Type B pancreatic cell (in vitro differentiated cells): ENCODE data around the gene COL6A1. TPM values are rescaled to one million over a fixed set of nuclear protein-coding genes. Genes with fewer than 3 reads are reported as not detected.

ENCODE experiments used
- DNase-seq: peaks from one replicate; pipeline ENCODE4 v3.0.0; 2021; ENCODE audit warnings: mixed read lengths; ENCODE audit not compliant: unreplicated experiment; ENCODE audit errors: extremely low spot score
- H3K27ac Mint-ChIP-seq: 2 replicates; pipeline ENCODE4 v1.8.0; 2021; ENCODE audit warnings: mild to moderate bottlenecking, mixed read lengths
- H3K27me3 Mint-ChIP-seq: 2 replicates; pipeline ENCODE4 v1.8.0; 2021; ENCODE audit warnings: mixed read lengths
- H3K36me3 Mint-ChIP-seq: 2 replicates; pipeline ENCODE4 v1.8.0; 2021; ENCODE audit warnings: mixed read lengths
- H3K4me1 Mint-ChIP-seq: one replicate; pipeline ENCODE4 v1.8.0; 2021; ENCODE audit warnings: mixed read lengths; ENCODE audit not compliant: unreplicated experiment
- H3K4me3 Mint-ChIP-seq: 2 replicates; pipeline ENCODE4 v1.8.0; 2021; ENCODE audit warnings: mild to moderate bottlenecking, mixed read lengths
- H3K9me3 Mint-ChIP-seq: 2 replicates; pipeline ENCODE4 v1.8.0; 2021; ENCODE audit warnings: mixed read lengths
- total RNA-seq: library from RNA; stranded (reverse); gene quantifications from 2 replicates; pipeline ENCODE4 v1.2.1, GENCODE V29; 2021; ENCODE audit warnings: low replicate concordance
- TF ChIP-seq, protein P1 (sequence below): fragments of 200-600 bp; sonication (generic); conservative IDR thresholded peaks from 2 replicates; pipeline ENCODE4 v1.5.0; 2021; ENCODE audit warnings: antibody characterized with exemption, mild to moderate bottlenecking

The COL6A1 gene
- total RNA-seq, 1 donor from 2014 or later, result 167 TPM

DNA sequence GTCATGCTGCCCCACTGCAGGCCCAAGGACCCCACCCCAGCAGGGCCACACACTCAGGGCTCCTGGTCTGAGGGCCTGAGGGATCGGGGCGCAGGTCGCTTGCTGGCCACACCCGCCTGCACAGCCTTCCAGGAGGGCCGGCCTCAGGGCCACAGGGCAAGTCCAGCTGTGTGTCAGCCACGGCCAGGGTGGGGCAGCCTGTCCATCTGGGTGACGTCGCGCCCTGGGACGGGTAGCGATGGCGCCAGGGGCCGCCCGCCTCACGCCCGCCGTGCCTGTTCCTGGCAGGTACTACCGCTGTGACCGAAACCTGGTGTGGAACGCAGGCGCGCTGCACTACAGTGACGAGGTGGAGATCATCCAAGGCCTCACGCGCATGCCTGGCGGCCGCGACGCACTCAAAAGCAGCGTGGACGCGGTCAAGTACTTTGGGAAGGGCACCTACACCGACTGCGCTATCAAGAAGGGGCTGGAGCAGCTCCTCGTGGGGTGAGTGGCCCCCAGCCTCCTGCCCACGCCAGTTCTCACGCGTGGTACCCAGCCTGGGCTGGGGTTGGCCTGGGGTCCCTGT is 2.5 kb downstream of the COL6A1 start:
- DNase-seq, result no peak
- no peak overlapping the region for H3K4me3 Mint-ChIP-seq
- H3K27me3 Mint-ChIP-seq, result peaks cover 8% of the 10 kb centered on the region
- no peaks in the 10 kb centered on the region for H3K9me3 Mint-ChIP-seq
- TF ChIP-seq, protein P1, sequence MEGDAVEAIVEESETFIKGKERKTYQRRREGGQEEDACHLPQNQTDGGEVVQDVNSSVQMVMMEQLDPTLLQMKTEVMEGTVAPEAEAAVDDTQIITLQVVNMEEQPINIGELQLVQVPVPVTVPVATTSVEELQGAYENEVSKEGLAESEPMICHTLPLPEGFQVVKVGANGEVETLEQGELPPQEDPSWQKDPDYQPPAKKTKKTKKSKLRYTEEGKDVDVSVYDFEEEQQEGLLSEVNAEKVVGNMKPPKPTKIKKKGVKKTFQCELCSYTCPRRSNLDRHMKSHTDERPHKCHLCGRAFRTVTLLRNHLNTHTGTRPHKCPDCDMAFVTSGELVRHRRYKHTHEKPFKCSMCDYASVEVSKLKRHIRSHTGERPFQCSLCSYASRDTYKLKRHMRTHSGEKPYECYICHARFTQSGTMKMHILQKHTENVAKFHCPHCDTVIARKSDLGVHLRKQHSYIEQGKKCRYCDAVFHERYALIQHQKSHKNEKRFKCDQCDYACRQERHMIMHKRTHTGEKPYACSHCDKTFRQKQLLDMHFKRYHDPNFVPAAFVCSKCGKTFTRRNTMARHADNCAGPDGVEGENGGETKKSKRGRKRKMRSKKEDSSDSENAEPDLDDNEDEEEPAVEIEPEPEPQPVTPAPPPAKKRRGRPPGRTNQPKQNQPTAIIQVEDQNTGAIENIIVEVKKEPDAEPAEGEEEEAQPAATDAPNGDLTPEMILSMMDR, result no peak
- H3K4me1 Mint-ChIP-seq, result no peaks in the 10 kb centered on the region
- H3K36me3 Mint-ChIP-seq, result peaks cover 10% of the 10 kb centered on the region
- H3K27ac Mint-ChIP-seq, result no peak overlapping the region

DNA sequence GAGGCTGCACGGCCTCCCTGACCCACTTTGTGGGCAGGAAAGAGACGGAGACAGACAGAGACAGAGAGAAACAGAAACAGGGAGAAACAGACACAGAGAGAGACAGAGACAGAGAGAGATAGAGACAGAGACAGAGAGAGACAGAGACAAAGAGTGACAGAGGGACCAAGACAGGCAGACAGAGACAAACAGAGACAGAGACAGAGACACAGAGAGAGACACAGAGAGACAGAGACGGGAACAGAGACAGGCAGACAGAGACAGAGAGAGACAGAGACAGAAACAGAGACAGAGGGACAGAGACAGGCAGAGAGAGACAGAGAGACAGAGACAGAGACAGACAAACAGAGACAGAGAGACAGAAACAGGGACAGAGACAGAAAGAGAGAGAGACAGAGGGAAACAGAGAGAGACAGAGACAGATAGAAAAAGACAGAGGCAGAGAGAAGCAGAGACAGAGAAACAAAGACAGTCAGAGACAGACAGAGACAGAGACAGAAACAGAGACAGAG is 3.1 kb downstream of the COL6A1 start:
- peaks cover 5% of the 10 kb centered on the region for H3K27me3 Mint-ChIP-seq
- peak overlapping the region; percentile 77 for H3K4me3 Mint-ChIP-seq
- no peak for DNase-seq
- no peaks in the 10 kb centered on the region for H3K4me1 Mint-ChIP-seq
- TF ChIP-seq, protein P1, result no peak
- peaks cover 10% of the 10 kb centered on the region for H3K36me3 Mint-ChIP-seq
- H3K27ac Mint-ChIP-seq, result peak overlapping the region; percentile 54
- H3K9me3 Mint-ChIP-seq, result no peaks in the 10 kb centered on the region

DNA sequence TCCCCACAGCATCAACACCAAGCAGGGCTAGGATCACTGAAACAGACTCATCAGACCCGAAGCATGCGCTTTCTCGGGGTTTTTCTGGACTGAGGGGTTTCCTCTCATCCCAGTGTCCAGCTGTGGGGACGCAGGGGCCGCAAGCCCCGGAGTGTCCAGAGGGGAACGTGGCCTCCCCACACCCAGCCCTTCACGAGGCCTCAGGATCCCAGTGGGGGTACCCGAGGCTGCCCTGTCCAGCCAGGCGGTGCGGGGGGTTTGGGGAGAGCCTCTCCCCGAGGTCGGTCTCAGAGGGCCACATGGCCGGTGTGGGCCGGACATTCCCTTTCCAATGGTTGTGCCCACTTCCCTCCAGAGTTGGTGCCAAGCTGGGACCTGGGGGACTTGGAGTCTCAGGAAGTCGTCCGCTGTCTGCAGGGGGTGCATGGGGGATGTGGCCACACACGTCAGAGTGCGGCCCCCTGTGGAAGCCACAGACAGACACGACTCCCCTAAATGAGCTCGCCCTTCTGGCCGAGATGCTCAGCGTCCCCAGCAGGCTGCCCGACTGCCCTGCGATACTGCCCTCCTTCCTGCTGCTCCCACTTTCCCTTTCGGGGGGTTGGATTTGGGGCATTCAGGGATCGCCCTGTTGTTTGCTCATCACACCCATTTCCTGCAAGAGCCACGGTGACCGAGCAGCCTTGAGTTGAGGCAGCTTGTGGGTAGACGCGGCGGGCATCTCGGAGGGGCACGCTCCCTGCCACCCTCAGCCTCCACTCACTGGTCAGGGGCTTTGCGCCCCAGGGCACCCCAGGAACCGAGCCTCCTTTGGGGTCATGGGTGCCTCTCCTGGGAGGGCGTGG is 4.1 kb downstream of the COL6A1 start:
- Mint-ChIP-seq H3K27me3 (peaks cover 4% of the 10 kb centered on the region), H3K4me1 (no peaks in the 10 kb centered on the region), H3K27ac (no peak overlapping the region), H3K36me3 (peaks cover 10% of the 10 kb centered on the region), H3K4me3 (peak overlapping the region; percentile 77), H3K9me3 (no peaks in the 10 kb centered on the region)
- DNase-seq, result no peak
- TF ChIP-seq, protein P1, result no peak

DNA sequence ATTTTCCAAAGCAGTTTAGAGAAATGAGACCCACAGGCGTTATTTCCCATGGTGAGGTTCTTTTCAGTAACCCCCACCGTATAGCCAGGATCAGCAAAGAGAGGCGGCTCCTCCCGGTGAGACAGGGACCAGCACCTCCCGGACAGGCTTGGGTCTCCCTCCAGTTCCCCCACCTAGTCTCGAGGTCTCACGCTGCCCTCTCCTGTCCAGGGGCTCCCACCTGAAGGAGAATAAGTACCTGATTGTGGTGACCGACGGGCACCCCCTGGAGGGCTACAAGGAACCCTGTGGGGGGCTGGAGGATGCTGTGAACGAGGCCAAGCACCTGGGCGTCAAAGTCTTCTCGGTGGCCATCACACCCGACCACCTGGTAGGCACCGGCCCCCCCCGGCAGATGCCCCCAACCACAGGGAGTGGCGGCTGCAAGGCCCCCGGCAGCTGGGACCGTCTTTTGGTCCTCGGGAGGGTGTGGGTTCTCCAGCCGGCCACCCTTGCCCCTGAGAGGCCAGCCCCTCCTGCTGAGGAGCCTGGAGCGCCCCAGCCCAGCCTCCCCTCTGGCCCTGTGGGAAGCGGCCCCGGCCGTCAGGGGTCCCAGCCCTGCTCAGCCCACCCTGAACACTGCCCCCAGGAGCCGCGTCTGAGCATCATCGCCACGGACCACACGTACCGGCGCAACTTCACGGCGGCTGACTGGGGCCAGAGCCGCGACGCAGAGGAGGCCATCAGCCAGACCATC is 4.9 kb downstream of the COL6A1 start:
- no peak overlapping the region for H3K4me3 Mint-ChIP-seq
- DNase-seq, result no peak
- H3K27me3 Mint-ChIP-seq, result peaks cover 4% of the 10 kb centered on the region
- H3K9me3 Mint-ChIP-seq, result no peaks in the 10 kb centered on the region
- H3K27ac Mint-ChIP-seq, result no peak overlapping the region
- peaks cover 10% of the 10 kb centered on the region for H3K36me3 Mint-ChIP-seq
- H3K4me1 Mint-ChIP-seq, result no peaks in the 10 kb centered on the region
- TF ChIP-seq, protein P1, result no peak

DNA sequence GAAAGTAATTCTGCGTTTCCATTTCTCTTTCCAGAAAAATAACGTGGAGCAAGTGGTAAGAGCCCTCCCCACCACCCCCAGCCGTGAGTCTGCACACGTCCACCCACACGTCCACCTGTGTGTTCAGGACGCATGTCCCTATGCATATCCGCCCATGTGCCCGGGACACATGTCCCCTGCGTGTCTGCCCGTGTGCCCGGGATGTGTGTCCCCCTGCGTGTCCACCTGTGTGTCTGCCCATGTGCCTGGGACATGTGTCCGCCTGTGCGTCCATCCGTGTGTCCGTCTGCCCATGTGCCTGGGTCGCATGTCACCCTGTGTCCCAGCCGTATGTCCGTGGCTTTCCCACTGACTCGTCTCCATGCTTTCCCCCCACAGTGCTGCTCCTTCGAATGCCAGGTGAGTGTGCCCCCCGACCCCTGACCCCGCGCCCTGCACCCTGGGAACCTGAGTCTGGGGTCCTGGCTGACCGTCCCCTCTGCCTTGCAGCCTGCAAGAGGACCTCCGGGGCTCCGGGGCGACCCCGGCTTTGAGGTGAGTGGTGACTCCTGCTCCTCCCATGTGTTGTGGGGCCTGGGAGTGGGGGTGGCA is 5.6 kb downstream of the COL6A1 start:
- Mint-ChIP-seq H3K36me3 (peaks cover 10% of the 10 kb centered on the region), H3K27me3 (peaks cover 4% of the 10 kb centered on the region), H3K4me1 (no peaks in the 10 kb centered on the region), H3K9me3 (no peaks in the 10 kb centered on the region), H3K27ac (no peak overlapping the region), H3K4me3 (no peak overlapping the region)
- DNase-seq, result no peak
- TF ChIP-seq, protein P1, result no peak
